Activated T-cell treated with anti-CD3 and anti-CD28 coated beads, Interleukin-2, amount 50 U/mL, for 72 hours (primary cell): ENCODE measurements around the gene STING1. TPM values are rescaled to one million over a fixed set of nuclear protein-coding genes. Genes with fewer than 3 reads are reported as not detected.
"Not testable (repeated sequence)": the region's sequence is repeated elsewhere in the genome, so short reads cannot be mapped to it uniquely, and the experiment has no call there.

Experiments used
- ATAC-seq, 2 donors: fragments of 150-1000 bp; cut with Tn5 transposase; replicated peaks in 1 of 2; 2 replicates each; pipeline ENCODE4 v1.10.0; 2021; ENCODE audit warnings: moderate library complexity in 2 of 2, mild to moderate bottlenecking in 1 of 2
- DNase-seq, 2 donors: peaks; one replicate each; pipeline ENCODE4 v3.0.0; 2021 to 2022; ENCODE audit warnings: mixed read lengths in 1 of 2
- H3K27ac Mint-ChIP-seq: one replicate; pipeline ENCODE4 v1.8.0; 2022; ENCODE audit warnings: mild to moderate bottlenecking, moderate library complexity, mixed read lengths
- H3K27me3 Mint-ChIP-seq: one replicate; pipeline ENCODE4 v1.8.0; 2022; ENCODE audit warnings: low read depth, mixed read lengths
- H3K36me3 Mint-ChIP-seq, 2 donors: one replicate each; pipeline ENCODE4 v1.8.0; 2022; ENCODE audit warnings: mixed read lengths in 2 of 2, mild to moderate bottlenecking in 1 of 2; ENCODE audit not compliant: insufficient read depth in 2 of 2
- H3K4me1 Mint-ChIP-seq: one replicate; pipeline ENCODE4 v1.8.0; 2022; ENCODE audit warnings: low read depth, mixed read lengths
- H3K4me3 Mint-ChIP-seq, 2 donors: one replicate each; pipeline ENCODE4 v1.8.0; 2022; ENCODE audit warnings: mild to moderate bottlenecking in 2 of 2, mixed read lengths in 2 of 2, moderate library complexity in 2 of 2
- H3K9me3 Mint-ChIP-seq, 2 donors: one replicate each; pipeline ENCODE4 v1.8.0; 2022; ENCODE audit warnings: mixed read lengths in 2 of 2
- total RNA-seq, 2 donors: library from RNA; stranded (reverse); gene quantifications; one replicate each; pipeline ENCODE4 v1.2.3, GENCODE V29; 2022

Gene STING1
- total RNA-seq, 2 donors from 2014 or later, result 98.6 to 230 TPM

DNA sequence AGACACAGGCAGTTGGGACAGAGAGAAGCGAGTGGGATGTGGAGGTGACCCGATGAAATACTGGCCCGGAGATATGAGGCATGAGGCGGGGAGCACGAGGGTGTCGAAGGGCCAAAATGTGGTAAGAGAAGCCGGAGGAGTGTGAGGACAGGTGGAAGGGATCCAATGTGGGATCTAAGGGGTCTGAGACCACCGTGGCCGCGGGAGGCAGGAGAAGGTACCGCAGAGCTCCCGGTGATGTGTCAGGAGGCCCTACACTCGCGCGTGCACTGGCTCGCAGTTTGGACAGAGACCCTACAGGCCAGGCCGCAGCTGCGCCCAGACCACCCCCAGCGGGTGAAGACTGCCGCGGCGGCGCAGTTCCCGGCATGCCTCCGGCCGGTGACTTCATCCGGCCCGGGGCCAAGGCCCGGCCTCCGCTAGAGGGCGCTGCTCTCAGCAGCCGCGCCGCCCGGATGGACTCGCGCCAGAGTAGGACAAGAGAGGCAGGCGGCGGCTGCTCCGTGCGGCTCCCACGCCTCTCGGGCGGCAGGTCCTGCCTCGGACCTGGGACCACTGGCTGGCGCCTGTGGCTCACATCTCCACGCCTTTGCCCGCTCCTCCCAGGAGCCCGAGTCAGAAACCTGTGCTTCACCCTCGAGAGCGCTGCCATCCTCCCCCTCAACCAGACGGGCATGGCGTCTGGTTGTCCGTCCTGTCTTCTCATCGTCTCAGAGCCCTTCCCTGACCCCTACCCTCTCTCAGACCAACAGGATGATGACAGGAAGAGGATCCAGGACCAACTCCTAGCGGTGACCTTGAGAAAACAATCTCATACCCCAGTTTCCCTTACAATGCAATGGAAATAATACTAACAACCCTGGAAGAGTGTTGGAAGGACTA lies 35.4 kb upstream of the STING1 start:
- DNase-seq, result peak; percentile 89 to 97
- Mint-ChIP-seq H3K27ac (peak overlapping the region; percentile 69), H3K4me3 (peak overlapping the region; percentile 87 to 90), H3K27me3 (no peaks in the 10 kb centered on the region), H3K36me3 (no peaks in the 10 kb centered on the region), H3K4me1 (peaks cover 42% of the 10 kb centered on the region), H3K9me3 (no peaks in the 10 kb centered on the region)
- peak; percentile 90 to 92 for ATAC-seq

DNA sequence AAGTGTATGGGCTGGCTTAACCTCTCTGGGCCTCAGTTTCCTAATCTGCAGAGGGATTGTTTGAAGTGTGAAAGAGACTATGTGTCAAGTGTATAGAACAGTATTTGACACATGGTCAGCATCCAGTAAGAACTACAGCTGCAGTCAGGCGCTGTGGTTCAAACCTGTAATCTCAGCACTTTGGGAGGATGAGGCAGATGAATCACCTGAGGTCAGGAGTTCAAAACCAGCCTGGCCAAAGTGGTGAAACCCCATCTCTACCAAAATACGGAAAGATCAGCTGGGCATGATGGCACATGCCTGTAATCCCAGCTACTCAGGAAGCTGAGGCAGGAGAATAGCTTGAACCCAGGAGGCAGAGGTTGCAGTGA lies 31.9 kb upstream of the STING1 start:
- Mint-ChIP-seq H3K4me1 (peaks cover 70% of the 10 kb centered on the region), H3K9me3 (no peaks in the 10 kb centered on the region), H3K36me3 (peaks cover 0 to 5% of the 10 kb centered on the region in 2 donors), H3K27me3 (no peaks in the 10 kb centered on the region), H3K4me3 (peak overlapping the region in 1 of 2 donors; percentile 3), H3K27ac (peak overlapping the region; percentile 56)
- DNase-seq (peak; percentile 50 to 61), ATAC-seq (peak; percentile 33 to 51)

DNA sequence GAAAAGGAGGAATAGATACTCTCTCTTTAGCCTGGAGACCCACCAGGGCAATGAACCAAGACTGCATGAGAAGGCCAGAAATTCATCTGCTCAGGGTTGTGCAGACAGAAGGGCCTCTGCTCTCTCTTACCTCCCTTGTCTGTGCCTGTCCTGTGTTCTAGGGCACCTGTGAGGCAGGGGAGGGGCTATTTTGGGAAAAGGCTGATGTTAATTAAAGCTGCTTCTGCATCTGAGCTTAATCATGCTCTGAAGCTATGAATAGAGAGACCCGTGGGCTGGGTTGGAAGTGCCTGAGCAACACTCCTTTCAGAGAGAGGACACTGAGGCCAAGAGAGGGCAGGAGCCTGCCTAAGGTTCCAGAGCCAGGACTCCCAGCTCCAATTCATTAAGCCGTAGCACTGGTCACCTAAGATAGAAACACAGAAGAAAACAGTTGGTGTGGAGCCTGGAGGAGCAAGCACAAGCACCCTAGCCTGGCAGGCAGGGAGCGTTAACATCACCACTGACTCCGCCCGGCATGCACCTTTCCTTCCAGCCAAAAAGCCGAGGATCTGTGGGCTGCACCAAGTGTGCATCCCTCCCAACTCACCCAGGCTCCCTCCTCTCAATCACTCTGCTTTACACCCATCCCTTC lies 31.4 kb upstream of the STING1 start:
- Mint-ChIP-seq H3K27ac (no peak overlapping the region), H3K27me3 (no peaks in the 10 kb centered on the region), H3K4me1 (peaks cover 65% of the 10 kb centered on the region), H3K36me3 (peaks cover 0 to 5% of the 10 kb centered on the region in 2 donors), H3K9me3 (no peaks in the 10 kb centered on the region), H3K4me3 (peak overlapping the region in 1 of 2 donors; percentile 3)
- no peak for DNase-seq
- peak; percentile 8 to 10 for ATAC-seq

DNA sequence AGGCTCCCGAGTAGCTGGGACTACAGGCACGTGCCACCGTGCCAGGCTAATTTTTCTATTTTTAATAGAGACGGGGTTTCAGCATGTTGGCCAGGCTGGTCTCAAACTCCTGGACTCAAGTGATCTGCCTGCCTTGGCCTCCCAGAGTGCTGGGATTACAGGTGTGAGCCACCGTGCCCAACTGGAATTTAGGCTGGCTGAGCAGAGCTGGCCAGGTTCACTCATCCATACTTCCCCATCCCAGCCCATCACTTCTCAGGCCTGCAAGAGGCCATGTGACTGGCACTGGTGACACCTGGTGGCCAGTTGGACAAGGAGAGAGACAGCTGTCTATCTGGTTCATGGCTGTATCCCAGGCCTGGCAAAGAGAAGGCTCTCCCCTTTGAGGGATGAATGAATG lies 30.9 kb upstream of the STING1 start:
- H3K4me3 Mint-ChIP-seq, H3K36me3 Mint-ChIP-seq, H3K9me3 Mint-ChIP-seq, H3K27me3 Mint-ChIP-seq, H3K27ac Mint-ChIP-seq: not testable (repeated sequence)
- ATAC-seq (peak; percentile 61), DNase-seq (peak; percentile 75 to 80)
- peaks cover 62% of the 10 kb centered on the region for H3K4me1 Mint-ChIP-seq

DNA sequence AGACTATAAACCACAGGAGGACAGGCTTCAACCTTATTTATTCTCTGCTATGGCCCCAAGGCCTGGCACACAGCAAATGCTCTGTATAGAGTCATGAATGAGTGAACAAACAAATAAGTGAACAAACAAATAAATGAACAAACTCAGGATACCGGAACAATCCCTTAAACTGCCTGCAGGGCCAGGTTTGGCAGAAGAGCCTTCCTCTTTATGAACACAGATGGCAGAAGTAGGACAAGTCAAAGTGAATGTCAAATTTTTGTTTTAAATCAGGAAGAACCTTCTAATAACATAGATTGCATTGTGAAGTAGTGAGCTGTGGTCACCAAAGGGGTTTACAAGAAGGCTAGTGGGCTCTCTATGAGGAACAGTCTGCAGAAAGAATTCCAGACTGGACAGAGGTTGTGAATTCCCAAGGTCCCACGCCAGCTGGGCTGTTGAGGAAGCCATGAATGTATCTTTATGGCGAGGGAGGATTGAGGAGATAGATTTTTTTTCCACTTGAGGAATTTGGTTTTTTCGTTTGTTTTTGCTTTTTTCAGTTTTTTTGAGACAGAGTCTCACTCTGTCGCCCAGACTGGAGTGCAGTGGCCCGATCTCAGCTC lies 30.3 kb upstream of the STING1 start:
- peak overlapping the region; percentile 5 for H3K27ac Mint-ChIP-seq
- peaks cover 0 to 5% of the 10 kb centered on the region in 2 donors for H3K36me3 Mint-ChIP-seq

DNA sequence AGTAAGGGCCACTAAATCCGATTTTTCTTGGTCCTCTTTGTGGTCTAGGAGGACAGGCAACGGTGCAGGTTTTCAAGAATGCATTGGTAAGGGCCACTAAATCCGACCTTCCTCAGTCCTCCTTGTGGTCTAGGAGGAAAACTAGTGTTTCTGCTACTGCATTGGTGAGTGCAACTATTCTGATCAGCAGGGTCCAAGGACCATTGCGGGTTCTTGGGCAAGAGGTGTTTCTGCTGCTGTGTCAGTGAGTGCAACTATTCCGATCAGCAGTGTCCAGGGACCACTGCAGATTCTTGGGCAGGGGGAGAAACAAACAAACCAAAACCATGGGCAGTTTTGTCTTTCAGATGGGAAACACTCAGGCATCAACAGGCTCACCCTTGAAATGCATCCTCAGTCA lies 22.2 kb upstream of the STING1 start:
- H3K4me1 Mint-ChIP-seq, H3K9me3 Mint-ChIP-seq, H3K27ac Mint-ChIP-seq, ATAC-seq, DNase-seq, H3K4me3 Mint-ChIP-seq, H3K36me3 Mint-ChIP-seq: not testable (repeated sequence)
- H3K27me3 Mint-ChIP-seq, result peaks cover 10% of the 10 kb centered on the region

More for the DNA sequence above, 30.3 kb upstream of the STING1 start:
- DNase-seq (no peak), ATAC-seq (no peak)
- peak overlapping the region in 1 of 2 donors; percentile 13 for H3K4me3 Mint-ChIP-seq
- no peaks in the 10 kb centered on the region for H3K27me3 Mint-ChIP-seq
- no peaks in the 10 kb centered on the region for H3K9me3 Mint-ChIP-seq
- peaks cover 63% of the 10 kb centered on the region for H3K4me1 Mint-ChIP-seq

DNA sequence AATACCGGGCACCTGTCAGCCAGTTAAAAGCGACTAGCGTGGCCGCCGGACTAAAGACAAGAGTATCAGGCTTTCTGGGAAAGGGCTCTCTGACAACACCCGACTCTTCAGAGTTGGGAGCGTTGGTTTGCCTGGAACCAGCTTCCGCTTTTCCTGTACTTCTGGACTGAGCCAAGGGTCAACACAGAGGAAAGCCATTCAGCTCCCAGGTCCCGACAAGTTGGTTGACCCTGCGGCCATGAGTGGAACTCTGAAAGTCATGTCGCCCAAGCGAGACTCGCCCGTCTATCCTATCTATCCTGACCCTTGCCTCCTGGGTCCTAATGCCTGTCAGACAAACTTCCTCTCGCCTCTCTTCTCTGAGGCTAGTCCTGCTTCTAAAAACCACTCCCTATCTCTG lies 21.3 kb upstream of the STING1 start:
- H3K36me3 Mint-ChIP-seq, ATAC-seq, DNase-seq, H3K4me3 Mint-ChIP-seq, H3K9me3 Mint-ChIP-seq, H3K4me1 Mint-ChIP-seq, H3K27ac Mint-ChIP-seq: not testable (repeated sequence)
- H3K27me3 Mint-ChIP-seq, result peaks cover 10% of the 10 kb centered on the region

DNA sequence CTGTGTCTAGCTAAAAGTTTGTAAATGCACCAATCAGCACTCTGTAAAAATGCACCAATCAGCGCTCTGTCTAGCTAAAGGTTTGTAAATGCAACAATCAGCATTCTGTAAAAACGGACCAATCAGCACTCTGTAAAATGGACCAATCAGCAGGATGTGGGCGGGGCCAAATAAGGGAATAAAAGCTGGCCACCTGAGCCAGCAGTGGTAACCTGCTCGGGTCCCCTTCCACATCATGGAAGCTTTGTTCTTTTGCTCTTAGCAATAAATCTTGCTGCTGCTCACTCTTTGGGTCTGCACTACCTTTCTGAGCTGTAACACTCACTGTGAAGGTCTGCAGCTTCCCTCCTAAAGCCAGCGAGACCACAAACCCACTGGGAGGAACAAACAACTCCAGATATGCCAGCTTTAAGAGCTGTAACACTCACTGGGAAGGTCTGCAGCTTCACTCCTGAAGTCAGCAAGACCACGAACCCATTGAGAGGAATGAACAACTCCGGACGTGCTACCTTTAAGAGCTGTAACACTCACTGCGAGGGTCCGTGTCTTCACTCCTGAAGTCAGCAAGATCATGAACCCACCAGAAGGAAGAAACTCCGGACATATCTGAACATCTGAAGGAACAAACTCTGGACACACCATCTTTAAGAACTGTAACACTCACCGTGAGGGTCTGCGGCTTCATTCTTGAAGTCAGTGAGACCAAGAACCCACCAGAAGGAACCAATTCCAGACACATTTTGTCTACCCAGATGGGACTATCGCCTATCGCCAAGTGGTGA lies 20.7 kb upstream of the STING1 start:
- H3K4me3 Mint-ChIP-seq, H3K36me3 Mint-ChIP-seq, H3K4me1 Mint-ChIP-seq, H3K27ac Mint-ChIP-seq, ATAC-seq, H3K9me3 Mint-ChIP-seq, DNase-seq: not testable (repeated sequence)
- H3K27me3 Mint-ChIP-seq, result peaks cover 10% of the 10 kb centered on the region

DNA sequence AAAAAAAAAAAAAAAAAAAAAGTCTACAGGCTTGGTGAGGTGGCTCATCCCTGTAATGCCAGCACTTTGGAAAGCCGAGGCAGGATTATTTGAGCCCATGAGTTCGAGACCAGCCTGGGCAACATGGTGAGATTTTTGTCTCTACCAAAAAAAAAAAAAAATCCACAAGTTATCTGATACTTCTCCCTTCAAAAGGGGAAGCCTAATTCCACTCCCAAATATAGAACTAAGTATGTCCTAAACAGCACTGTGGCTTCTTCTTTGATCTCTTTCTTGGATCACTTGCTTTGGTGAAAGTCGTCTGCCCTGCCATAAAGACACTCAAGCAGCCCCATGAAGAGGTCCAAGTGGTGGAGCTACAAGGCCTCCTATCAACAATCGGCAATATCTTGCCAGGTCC lies 18.8 kb upstream of the STING1 start:
- H3K9me3 Mint-ChIP-seq, result no peaks in the 10 kb centered on the region
- no peak for DNase-seq
- H3K27me3 Mint-ChIP-seq, result peaks cover 10% of the 10 kb centered on the region
- H3K27ac Mint-ChIP-seq, result no peak overlapping the region
- H3K36me3 Mint-ChIP-seq, result no peaks in the 10 kb centered on the region
- H3K4me3 Mint-ChIP-seq, result no peak overlapping the region
- H3K4me1 Mint-ChIP-seq, result no peaks in the 10 kb centered on the region
- ATAC-seq, result no peak

DNA sequence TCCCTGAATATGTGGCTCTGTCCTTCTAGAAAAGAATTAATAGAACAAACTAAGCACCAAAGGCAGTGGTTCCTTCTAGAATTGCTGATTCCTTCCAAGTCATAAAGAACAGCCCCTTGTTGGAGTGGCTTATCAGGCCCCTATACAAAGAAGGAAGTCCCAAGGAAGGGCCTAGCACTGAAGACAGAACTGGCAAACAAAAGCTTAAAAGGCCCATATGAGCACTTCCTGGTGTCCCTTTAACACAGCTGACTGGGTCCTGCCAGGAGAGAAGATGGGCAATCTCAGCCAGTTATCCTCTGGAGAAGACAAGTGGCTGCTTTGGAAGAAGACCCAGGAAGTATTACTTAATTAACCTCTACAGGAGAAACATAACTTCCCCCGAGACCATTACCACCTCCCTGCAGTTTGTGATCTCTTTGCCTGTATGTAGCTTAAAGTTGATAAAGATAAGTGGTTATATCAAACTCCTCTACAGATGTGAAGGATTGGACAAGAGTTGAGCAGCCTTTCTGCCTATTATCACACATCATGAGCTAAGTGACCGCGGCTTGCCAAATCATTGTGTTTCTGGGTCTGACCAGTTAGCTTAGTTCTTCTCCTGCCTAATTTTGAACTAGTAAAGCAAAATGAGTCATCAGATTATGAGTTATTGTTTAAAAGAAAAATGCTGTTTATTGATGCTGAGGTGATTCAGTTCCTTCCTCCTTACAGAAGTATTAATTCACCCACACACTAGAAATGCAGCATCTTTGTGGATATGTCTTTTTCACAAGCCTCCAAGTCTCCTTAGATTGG lies 13.3 kb upstream of the STING1 start:
- Mint-ChIP-seq H3K27ac (peak overlapping the region; percentile 73), H3K27me3 (no peaks in the 10 kb centered on the region), H3K36me3 (no peaks in the 10 kb centered on the region), H3K4me3 (peak overlapping the region in 1 of 2 donors; percentile 16), H3K9me3 (no peaks in the 10 kb centered on the region), H3K4me1 (peaks cover 21% of the 10 kb centered on the region)
- DNase-seq, result no peak
- peak; percentile 45 to 78 for ATAC-seq

DNA sequence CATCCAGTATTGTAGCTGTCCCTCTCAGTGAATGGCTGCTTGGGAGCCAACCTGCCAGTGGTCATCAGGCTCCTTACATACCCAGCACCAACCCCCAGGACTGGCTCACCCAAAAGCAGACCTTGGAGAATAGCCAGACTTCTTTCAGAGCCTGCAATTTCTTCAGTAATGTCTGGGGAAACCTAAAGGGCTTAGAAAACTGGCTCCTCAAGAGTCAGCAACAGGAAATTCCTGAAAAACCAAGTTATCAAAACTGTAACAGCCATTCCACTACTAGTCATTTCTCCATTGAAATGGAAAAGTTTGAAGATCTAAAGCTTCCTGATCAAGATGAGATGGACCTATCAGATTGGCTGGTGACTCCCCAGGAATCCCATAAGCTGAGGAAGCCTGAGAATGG lies 12.3 kb upstream of the STING1 start:
- peaks cover 21% of the 10 kb centered on the region for H3K4me1 Mint-ChIP-seq
- ATAC-seq (no peak), DNase-seq (no peak)
- H3K36me3 Mint-ChIP-seq, result no peaks in the 10 kb centered on the region
- H3K9me3 Mint-ChIP-seq, result no peaks in the 10 kb centered on the region
- H3K4me3 Mint-ChIP-seq, result no peak overlapping the region
- H3K27me3 Mint-ChIP-seq, result no peaks in the 10 kb centered on the region
- no peak overlapping the region for H3K27ac Mint-ChIP-seq

DNA sequence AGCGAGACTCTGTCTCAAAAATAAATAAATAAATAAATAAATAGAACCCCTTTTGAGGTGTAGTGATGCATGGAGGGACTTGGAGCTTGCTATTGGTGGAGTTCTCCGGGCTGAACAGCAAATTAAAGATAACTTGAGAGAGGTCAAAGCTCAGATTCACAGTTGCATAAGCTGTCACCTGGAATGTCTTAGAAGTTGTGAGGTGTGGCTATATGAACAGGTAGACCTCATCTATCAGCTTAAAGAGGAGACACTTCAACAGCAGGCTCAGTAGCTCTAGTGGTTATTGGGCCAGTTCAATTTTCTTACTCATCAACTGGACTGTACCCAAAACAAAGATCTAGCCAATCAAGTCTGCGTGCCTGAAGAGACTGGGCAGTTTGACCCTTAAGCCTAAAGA lies 11.7 kb upstream of the STING1 start:
- Mint-ChIP-seq H3K36me3 (no peaks in the 10 kb centered on the region), H3K9me3 (no peaks in the 10 kb centered on the region), H3K27ac (no peak overlapping the region), H3K4me1 (peaks cover 21% of the 10 kb centered on the region), H3K27me3 (no peaks in the 10 kb centered on the region), H3K4me3 (no peak overlapping the region)
- ATAC-seq, result no peak
- no peak for DNase-seq
